Smooth muscle cell (in vitro differentiated cells): ENCODE measurements around the gene EXT2. TPM values are rescaled to one million over a fixed set of nuclear protein-coding genes. Genes with fewer than 3 reads are reported as not detected.

Experiments used
- DNase-seq: peaks from one replicate; lab custom pipeline; 2025; ENCODE audit not compliant: unreplicated experiment; lab: John Stamatoyannopoulos, UW
- H2AFZ ChIP-seq: fragments of 200-600 bp; sonication (generic); 2 replicates; pipeline ENCODE4 v1.6.0; 2016; ENCODE audit warnings: antibody characterized with exemption, low read depth, mild to moderate bottlenecking
- H3F3A ChIP-seq: fragments of 200-600 bp; sonication (generic); 2 replicates; pipeline ENCODE4 v1.6.0; 2017; ENCODE audit warnings: antibody characterized with exemption, low read depth
- H3K27ac ChIP-seq: fragments of 200-600 bp; sonication (generic); 2 replicates; pipeline ENCODE4 v1.5.1; 2016; ENCODE audit warnings: low read depth, mild to moderate bottlenecking
- H3K27me3 ChIP-seq: fragments of 200-600 bp; sonication (generic); 2 replicates; pipeline ENCODE4 v1.6.1; 2016; ENCODE audit warnings: low read depth, mild to moderate bottlenecking
- H3K36me3 ChIP-seq: fragments of 200-600 bp; sonication (generic); 2 replicates; pipeline ENCODE4 v1.5.1; 2016; ENCODE audit warnings: low read depth
- H3K4me1 ChIP-seq: fragments of 200-600 bp; sonication (generic); 2 replicates; pipeline ENCODE4 v1.5.1; 2016; ENCODE audit warnings: low read depth
- H3K4me2 ChIP-seq: fragments of 200-600 bp; sonication (generic); 2 replicates; pipeline ENCODE4 v1.6.0; 2016; ENCODE audit warnings: mild to moderate bottlenecking
- H3K4me3 ChIP-seq: fragments of 200-600 bp; sonication (generic); 2 replicates; pipeline ENCODE4 v1.5.1; 2016; ENCODE audit warnings: mild to moderate bottlenecking
- H3K79me2 ChIP-seq: fragments of 200-600 bp; sonication (generic); 2 replicates; pipeline ENCODE4 v1.6.0; 2016; ENCODE audit warnings: low read depth, mild to moderate bottlenecking
- H3K9ac ChIP-seq: fragments of 200-600 bp; sonication (generic); 2 replicates; pipeline ENCODE4 v1.6.0; 2016; ENCODE audit warnings: low read depth
- H3K9me3 ChIP-seq: fragments of 200-600 bp; sonication (generic); replicated peaks from 2 replicates; pipeline ENCODE4 v1.5.1; 2016; ENCODE audit warnings: low read depth
- H4K20me1 ChIP-seq: fragments of 200-600 bp; sonication (generic); 2 replicates; pipeline ENCODE4 v1.6.0; 2016; ENCODE audit warnings: low read depth
- CTCF ChIP-seq: fragments of 200-600 bp; sonication (generic); IDR thresholded peaks from 2 replicates; pipeline ENCODE4 v1.5.1; 2017; ENCODE audit warnings: borderline replicate concordance, mild to moderate bottlenecking, antibody characterized with exemption; ENCODE audit not compliant: insufficient read depth, poor library complexity, severe bottlenecking
- WGBS: methylation state at CpG from one replicate; pipeline ENCODE4 v1.1.7; 2016; ENCODE audit warnings: low lambda C conversion rate; 5-methylcytosine and 5-hydroxymethylcytosine counted together
- polyA plus RNA-seq: library from polyadenylated mRNA; unstranded; fragments of >200 nt; fragmentation: Nextera tagmentation; extraction: Ambion mirVana; gene quantifications from 2 replicates; pipeline ENCODE4 v1.2.1, GENCODE V29; 2016
- total RNA-seq: library from RNA; depleted of rRNA; stranded (reverse); fragments of >200 nt; gene quantifications from 2 replicates; pipeline ENCODE4 v1.2.3, GENCODE V29; 2014

EXT2 gene
- total and polyA plus RNA-seq, 2 experiments from 2014 or later = 87.6 to 144 TPM

- no peak for DNase-seq
- no peak overlapping the region for H3K9ac ChIP-seq
- H3K4me1 ChIP-seq = no peaks in the 10 kb centered on the region
- H3K27me3 ChIP-seq = no peaks in the 10 kb centered on the region
- H4K20me1 ChIP-seq = peaks cover 75% of the 10 kb centered on the region
- H2AFZ ChIP-seq = no peak overlapping the region
- H3K4me3 ChIP-seq = no peak overlapping the region
- H3K9me3 ChIP-seq = no peaks in the 10 kb centered on the region
- H3K79me2 ChIP-seq = no peaks in the 10 kb centered on the region
- H3F3A ChIP-seq = no peaks in the 10 kb centered on the region
- no peak for TF ChIP-seq CTCF
- no peak overlapping the region for H3K27ac ChIP-seq
- H3K36me3 ChIP-seq = peaks cover 5% of the 10 kb centered on the region
- WGBS = 96% methylated on average over 3 of the region's 3 CpGs
- no peak overlapping the region for H3K4me2 ChIP-seq
These were observed 20.9 kb downstream of the EXT2 start for GRCh38 chr11:44116234-44116830.

DNA sequence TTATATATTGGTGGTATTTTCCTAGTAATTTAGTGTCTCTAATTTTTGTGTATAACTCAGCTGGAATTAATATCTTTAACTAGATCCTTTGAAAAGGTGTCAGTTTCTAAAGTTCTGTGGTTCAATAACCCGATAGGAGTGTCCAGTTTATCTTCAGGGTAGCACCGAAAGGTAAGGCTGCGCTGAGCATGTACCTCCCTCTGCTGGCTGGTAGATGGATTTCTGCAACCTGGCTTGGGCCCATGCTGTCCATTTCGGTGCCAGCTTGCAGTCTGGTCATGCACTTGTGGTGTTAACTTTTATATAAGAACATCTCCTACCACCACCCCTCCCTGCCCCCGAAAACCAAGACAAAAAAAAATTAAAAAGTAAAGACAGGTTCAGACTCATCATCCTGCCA lies 24.7 kb downstream of the EXT2 start:
- no peak for DNase-seq
- Histone ChIP-seq H3K9ac (no peak overlapping the region), H3K4me3 (no peak overlapping the region), H3F3A (no peaks in the 10 kb centered on the region), H3K36me3 (peaks cover 10% of the 10 kb centered on the region), H3K4me2 (no peak overlapping the region), H3K9me3 (no peaks in the 10 kb centered on the region), H3K27me3 (no peaks in the 10 kb centered on the region), H3K27ac (no peak overlapping the region), H3K79me2 (no peaks in the 10 kb centered on the region), H4K20me1 (peaks cover 70% of the 10 kb centered on the region), H2AFZ (no peak overlapping the region), H3K4me1 (no peaks in the 10 kb centered on the region)
- WGBS = 90% methylated on average over 5 of the region's 5 CpGs
- TF ChIP-seq CTCF = peak; percentile 13

- no peak for TF ChIP-seq CTCF
- H3K4me1 ChIP-seq = no peaks in the 10 kb centered on the region
- no peaks in the 10 kb centered on the region for H3F3A ChIP-seq
- no peaks in the 10 kb centered on the region for H3K79me2 ChIP-seq
- no peak overlapping the region for H3K4me2 ChIP-seq
- 93% methylated on average over 4 of the region's 4 CpGs for WGBS
- H3K4me3 ChIP-seq = no peak overlapping the region
- DNase-seq = no peak
- H4K20me1 ChIP-seq = peaks cover 57% of the 10 kb centered on the region
- H3K36me3 ChIP-seq = peaks cover 28% of the 10 kb centered on the region
- H3K9ac ChIP-seq = no peak overlapping the region
- no peaks in the 10 kb centered on the region for H3K9me3 ChIP-seq
- peaks cover 12% of the 10 kb centered on the region for H3K27me3 ChIP-seq
- no peak overlapping the region for H2AFZ ChIP-seq
- no peak overlapping the region for H3K27ac ChIP-seq
These were observed 30.1 kb downstream of the EXT2 start for GRCh38 chr11:44125598-44125997.

DNA sequence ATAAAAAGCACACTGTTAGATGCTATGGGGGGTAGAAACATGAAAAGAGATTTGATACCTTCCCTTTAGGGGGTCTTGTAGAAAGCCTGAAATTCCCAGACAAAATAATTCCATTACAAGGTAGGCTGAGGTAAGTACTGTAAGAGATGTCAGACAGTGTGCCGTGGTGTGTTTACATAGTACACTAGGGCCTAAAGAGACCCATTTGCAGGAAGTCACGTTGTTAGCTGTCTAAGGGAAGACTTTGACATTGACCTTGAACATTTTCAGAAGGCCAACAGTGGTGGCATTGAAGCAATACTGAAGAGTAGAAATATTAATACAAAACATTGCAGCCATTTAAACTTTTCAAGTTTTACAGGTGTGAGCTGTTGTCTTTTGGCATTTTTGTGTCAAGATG lies 30.8 kb downstream of the EXT2 start:
- H3K9me3 ChIP-seq = no peaks in the 10 kb centered on the region
- no peaks in the 10 kb centered on the region for H3K4me1 ChIP-seq
- no peaks in the 10 kb centered on the region for H3F3A ChIP-seq
- no peak overlapping the region for H3K9ac ChIP-seq
- H4K20me1 ChIP-seq = peaks cover 50% of the 10 kb centered on the region
- DNase-seq = no peak
- TF ChIP-seq CTCF = no peak
- no peaks in the 10 kb centered on the region for H3K79me2 ChIP-seq
- WGBS = 92% methylated on average over 2 of the region's 2 CpGs
- no peak overlapping the region for H2AFZ ChIP-seq
- no peak overlapping the region for H3K4me2 ChIP-seq
- no peak overlapping the region for H3K4me3 ChIP-seq
- no peak overlapping the region for H3K27ac ChIP-seq
- peaks cover 28% of the 10 kb centered on the region for H3K36me3 ChIP-seq
- H3K27me3 ChIP-seq = peaks cover 12% of the 10 kb centered on the region
